ENCODE results near the gene KCNIP1. TPM values are rescaled to one million over a fixed set of nuclear protein-coding genes. Genes with fewer than 3 reads are reported as not detected.

KCNIP1 gene
- total and polyA plus RNA-seq, 8 donors, result 0.35 to 4.9 (median 2.5) TPM

DNA sequence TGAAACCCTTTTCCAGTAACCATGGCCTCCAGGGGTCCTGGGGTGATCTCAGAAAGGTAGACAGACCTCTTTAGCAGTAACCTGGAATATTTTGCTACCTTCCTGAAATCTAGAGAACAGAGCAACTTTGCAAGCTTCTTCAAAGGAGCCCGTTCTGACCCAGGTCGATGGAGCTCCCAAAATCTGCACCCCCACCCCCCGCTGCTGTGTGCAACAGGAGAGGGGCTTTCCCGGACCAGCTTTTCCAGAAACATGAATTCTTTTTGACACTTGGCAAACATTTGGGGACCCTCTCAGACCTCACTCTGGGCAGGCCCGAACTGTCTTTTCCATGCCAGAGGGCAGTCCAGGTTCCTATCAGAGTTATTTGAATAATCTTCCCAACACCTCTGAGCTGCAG, 65.3 kb downstream of the KCNIP1 start:
- no peak for ATAC-seq
- DNase-seq, result no peak
- Histone ChIP-seq H3K27me3 (peaks cover 12 to 43% of the 10 kb centered on the region in 2 donors), H3K27ac (no peak overlapping the region), H3K36me3 (no peaks in the 10 kb centered on the region), H3K4me3 (no peak overlapping the region), H3K9me3 (no peaks in the 10 kb centered on the region), H3K4me1 (peaks cover 0 to 4% of the 10 kb centered on the region in 2 donors)
- intact Hi-C loops (cut with DNase I), result no loop called here
- TF ChIP-seq, protein P1, sequence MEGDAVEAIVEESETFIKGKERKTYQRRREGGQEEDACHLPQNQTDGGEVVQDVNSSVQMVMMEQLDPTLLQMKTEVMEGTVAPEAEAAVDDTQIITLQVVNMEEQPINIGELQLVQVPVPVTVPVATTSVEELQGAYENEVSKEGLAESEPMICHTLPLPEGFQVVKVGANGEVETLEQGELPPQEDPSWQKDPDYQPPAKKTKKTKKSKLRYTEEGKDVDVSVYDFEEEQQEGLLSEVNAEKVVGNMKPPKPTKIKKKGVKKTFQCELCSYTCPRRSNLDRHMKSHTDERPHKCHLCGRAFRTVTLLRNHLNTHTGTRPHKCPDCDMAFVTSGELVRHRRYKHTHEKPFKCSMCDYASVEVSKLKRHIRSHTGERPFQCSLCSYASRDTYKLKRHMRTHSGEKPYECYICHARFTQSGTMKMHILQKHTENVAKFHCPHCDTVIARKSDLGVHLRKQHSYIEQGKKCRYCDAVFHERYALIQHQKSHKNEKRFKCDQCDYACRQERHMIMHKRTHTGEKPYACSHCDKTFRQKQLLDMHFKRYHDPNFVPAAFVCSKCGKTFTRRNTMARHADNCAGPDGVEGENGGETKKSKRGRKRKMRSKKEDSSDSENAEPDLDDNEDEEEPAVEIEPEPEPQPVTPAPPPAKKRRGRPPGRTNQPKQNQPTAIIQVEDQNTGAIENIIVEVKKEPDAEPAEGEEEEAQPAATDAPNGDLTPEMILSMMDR (IDR thresholded peaks at IDR 0.05), result no peak

DNA sequence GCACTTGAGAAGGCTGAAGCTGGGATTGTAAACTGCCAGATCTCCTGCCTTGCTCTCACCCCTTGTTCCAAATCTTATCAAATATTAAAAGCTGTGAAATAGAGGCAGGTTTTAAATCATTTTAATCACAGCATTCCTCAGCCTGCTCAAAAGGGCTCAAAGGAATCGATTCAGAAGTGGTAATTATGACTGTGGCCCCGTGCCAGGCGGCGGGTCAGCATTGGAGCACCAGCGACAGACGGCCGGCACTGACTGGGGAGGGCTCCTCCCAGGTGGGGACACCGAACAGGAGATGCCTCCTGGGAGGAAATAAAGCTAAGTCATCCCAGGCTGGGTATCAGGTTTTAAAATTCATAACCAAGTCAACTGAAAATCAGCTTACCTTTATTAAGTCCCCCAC, 66.7 kb downstream of the KCNIP1 start:
- DNase-seq (no peak), ATAC-seq (no peak)
- Histone ChIP-seq H3K4me3 (no peak overlapping the region), H3K9me3 (no peaks in the 10 kb centered on the region), H3K27ac (no peak overlapping the region), H3K4me1 (peaks cover 0 to 4% of the 10 kb centered on the region in 2 donors), H3K27me3 (peaks cover 12 to 43% of the 10 kb centered on the region in 2 donors), H3K36me3 (no peaks in the 10 kb centered on the region)
- TF ChIP-seq, protein P1 (IDR thresholded peaks at IDR 0.05), result no peak
- intact Hi-C loops (cut with DNase I), result no loop called here

DNA sequence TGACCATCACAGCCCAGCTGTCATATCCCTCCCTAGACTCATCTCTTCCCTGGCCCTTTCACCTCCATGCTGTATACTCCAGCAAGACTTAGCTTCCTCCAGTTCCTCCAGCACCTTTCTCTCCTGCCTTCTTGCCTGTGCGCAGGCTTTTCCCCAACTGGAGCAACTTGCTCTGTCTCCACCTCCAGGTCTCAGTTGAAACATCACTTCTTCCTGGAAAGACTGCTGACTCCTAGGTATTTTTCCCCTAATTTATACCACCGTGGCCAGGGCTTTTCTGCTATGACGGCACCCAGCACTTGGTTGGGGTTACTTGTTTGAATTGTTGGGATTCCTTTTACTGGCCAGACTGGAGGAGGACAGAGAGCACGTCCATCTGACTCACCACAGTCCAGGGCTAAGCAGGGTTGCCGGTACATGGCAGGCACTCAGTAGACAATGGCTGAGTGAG, 67.5 kb downstream of the KCNIP1 start:
- ATAC-seq (peak; percentile 45), DNase-seq (no peak)
- Histone ChIP-seq H3K36me3 (no peaks in the 10 kb centered on the region), H3K4me1 (peaks cover 0 to 4% of the 10 kb centered on the region in 2 donors), H3K27me3 (peaks cover 12 to 43% of the 10 kb centered on the region in 2 donors), H3K9me3 (peaks cover 0 to 3% of the 10 kb centered on the region in 2 donors), H3K4me3 (no peak overlapping the region), H3K27ac (no peak overlapping the region)
- intact Hi-C loops (cut with DNase I), result no loop called here
- TF ChIP-seq, protein P1 (IDR thresholded peaks at IDR 0.05), result no peak

DNA sequence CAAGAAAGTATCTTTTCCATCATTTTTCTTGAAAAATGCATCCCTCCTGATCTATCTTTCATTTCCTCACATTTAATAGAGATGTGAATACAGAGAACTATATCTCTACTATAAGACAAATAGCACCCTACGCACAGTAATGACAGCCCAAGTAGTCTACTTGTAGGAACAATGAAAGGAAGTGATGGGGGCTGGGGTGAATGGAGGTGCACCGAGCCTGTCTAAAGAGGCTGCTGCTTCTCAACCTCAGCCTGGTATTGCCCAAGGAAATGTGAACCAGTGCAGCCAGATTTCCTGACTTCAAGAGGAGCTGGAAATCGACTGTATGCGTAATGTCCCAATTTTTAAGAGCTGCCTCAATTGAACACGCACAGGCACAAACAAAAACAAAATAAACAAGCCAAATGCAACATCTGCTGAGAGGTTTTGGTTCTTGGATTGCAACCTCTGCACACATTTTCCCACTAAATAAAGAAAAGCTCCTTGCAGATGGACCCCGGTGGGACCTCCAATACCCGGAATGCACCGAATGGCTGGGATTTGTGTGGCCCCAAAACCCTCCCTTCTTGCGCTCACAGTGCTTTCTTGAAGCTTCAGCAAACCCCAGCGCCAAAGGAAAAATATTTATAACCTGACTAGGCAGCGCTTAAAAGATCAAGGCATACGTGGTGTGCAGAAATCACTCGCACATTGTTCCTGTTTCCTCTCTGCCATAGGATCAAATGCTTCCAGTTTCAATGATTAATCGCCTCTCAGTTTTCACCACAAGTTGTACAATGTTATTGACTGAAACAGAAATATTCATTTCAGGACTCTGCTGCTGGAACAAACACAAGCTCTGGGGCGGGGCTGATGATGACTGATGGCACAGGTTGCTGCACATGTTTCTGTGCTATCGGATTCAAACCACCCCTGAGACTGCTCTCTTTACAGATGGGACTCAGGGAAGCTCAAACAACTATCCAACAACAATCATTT, 68.3 kb downstream of the KCNIP1 start:
- TF ChIP-seq, protein P1 (IDR thresholded peaks at IDR 0.05), result no peak
- Histone ChIP-seq H3K9me3 (peaks cover 0 to 3% of the 10 kb centered on the region in 2 donors), H3K36me3 (no peaks in the 10 kb centered on the region), H3K27ac (no peak overlapping the region), H3K27me3 (peaks cover 12 to 43% of the 10 kb centered on the region in 2 donors), H3K4me1 (peaks cover 0 to 4% of the 10 kb centered on the region in 2 donors), H3K4me3 (no peak overlapping the region)
- no peak for ATAC-seq
- intact Hi-C loops (cut with DNase I), result no loop called here
- no peak for DNase-seq

DNA sequence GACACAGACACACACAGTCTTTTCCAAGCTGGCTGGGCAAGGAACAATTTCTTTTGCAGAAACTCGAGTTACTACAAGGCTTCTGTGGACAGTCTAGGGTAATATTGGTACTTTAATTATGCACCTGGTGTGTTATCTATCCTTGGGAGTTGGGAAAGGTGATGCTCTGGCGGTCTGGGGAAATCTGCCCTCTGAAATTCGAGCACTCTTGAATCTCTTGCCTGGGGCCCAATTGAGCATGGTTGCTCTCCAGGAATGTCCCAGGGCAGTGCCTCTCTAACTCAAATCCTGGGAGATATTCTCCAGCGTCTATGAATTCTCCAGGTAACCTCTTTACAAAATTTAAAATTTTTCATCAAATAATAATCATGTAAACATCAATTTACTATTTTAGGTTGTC, 69.3 kb downstream of the KCNIP1 start:
- peaks cover 12 to 43% of the 10 kb centered on the region in 2 donors for H3K27me3 ChIP-seq
- H3K4me1 ChIP-seq, result peaks cover 0 to 4% of the 10 kb centered on the region in 2 donors
- H3K4me3 ChIP-seq, result no peak overlapping the region
- intact Hi-C loops (cut with DNase I), result no loop called here
- TF ChIP-seq, protein P1 (IDR thresholded peaks at IDR 0.05), result no peak
- H3K27ac ChIP-seq, result no peak overlapping the region
- H3K9me3 ChIP-seq, result peaks cover 0 to 3% of the 10 kb centered on the region in 2 donors
- DNase-seq, result no peak
- ATAC-seq, result no peak
- no peaks in the 10 kb centered on the region for H3K36me3 ChIP-seq

Measured in left lung (tissue), 10 donors.